Small intestine (tissue), 7 donors: ENCODE measurements around the gene MINDY2. TPM values are rescaled to one million over a fixed set of nuclear protein-coding genes. Genes with fewer than 3 reads are reported as not detected.

ENCODE experiments used
- DNase-seq, 2 donors: peaks; one replicate each; pipeline versions ENCODE4 v3.0.0 to v3.0.0-alpha.2; 2013
- FAIRE-seq: peaks from 2 replicates; lab custom pipeline; 2012; peaks lifted over from hg19 to GRCh38; lab: Jason Lieb, UNC
- H3K27ac ChIP-seq, 3 donors: one replicate each; pipeline ENCODE4 v1.5.1; 2013; ENCODE audit warnings: low read length in 2 of 3, mild to moderate bottlenecking in 2 of 3, control low read depth in 1 of 3, inconsistent platforms in 1 of 3, low read depth in 1 of 3, moderate library complexity in 1 of 3
- H3K27me3 ChIP-seq, 3 donors: one replicate each; pipeline ENCODE4 v1.6.1; 2013; ENCODE audit warnings: low read length in 3 of 3, inconsistent platforms in 1 of 3; ENCODE audit not compliant: control insufficient read depth in 3 of 3, insufficient read depth in 3 of 3
- H3K36me3 ChIP-seq, 3 donors: one replicate each; pipeline ENCODE4 v1.6.1; 2013; ENCODE audit warnings: low read length in 3 of 3, inconsistent platforms in 1 of 3, low read depth in 1 of 3, mild to moderate bottlenecking in 1 of 3, moderate library complexity in 1 of 3; ENCODE audit not compliant: control insufficient read depth in 3 of 3, insufficient read depth in 2 of 3
- H3K4me1 ChIP-seq, 3 donors: one replicate each; pipeline ENCODE4 v1.6.1; 2013; ENCODE audit warnings: low read length in 2 of 3, inconsistent platforms in 1 of 3, low read depth in 1 of 3, mild to moderate bottlenecking in 1 of 3, moderate library complexity in 1 of 3; ENCODE audit not compliant: control insufficient read depth in 3 of 3, insufficient read depth in 2 of 3
- H3K4me3 ChIP-seq, 3 donors: one replicate each; pipeline ENCODE4 v1.5.1; 2013; ENCODE audit warnings: low read length in 3 of 3, control low read depth in 1 of 3, inconsistent platforms in 1 of 3, low read depth in 1 of 3, mild to moderate bottlenecking in 1 of 3, moderate library complexity in 1 of 3
- H3K9me3 ChIP-seq, 2 donors: one replicate each; pipeline ENCODE4 v1.6.1; 2013; ENCODE audit warnings: low read depth in 1 of 2, low read length in 1 of 2; ENCODE audit not compliant: control insufficient read depth in 2 of 2, insufficient read depth in 1 of 2
- WGBS, 3 donors: extraction: QIAGEN DNeasy Blood & Tissue Kit; methylation state at CpG; one replicate each; pipeline ENCODE4 v1.1.7; 2013; 5-methylcytosine and 5-hydroxymethylcytosine counted together
- polyA plus RNA-seq, 4 donors: library from polyadenylated mRNA; stranded (reverse) in 3 of 4; unstranded in 1 of 4; fragments of 200-250 nt in 3 of 4; fragments of 120-200 nt in 1 of 4; gene quantifications; one replicate each; pipeline versions ENCODE4 v1.2.1 to v1.2.3, GENCODE V29; 2013
- donor health status: healthy with polysubstance abuse.
- donor health status: control.
- donor health status: control.
- donor health status: Bipolar disorder and iron deficiency.
- donor health status: healthy.

Gene MINDY2
- polyA plus RNA-seq, 4 donors, result 1.6 to 9.7 (median 3.0) TPM

GRCh38 chr15:58771621-58772250 lies 634 bp downstream of the MINDY2 start:
- WGBS, 3 donors, result 0% methylated on average over 35 to 40 of the region's 40 CpGs
- H3K27me3 ChIP-seq, result no peaks in the 10 kb centered on the region
- H3K9me3 ChIP-seq, result no peaks in the 10 kb centered on the region
- H3K27ac ChIP-seq, result peak overlapping the region; percentile 95 to 100 (median 99)
- FAIRE-seq, result no peak
- peak overlapping the region; percentile 79 to 94 (median 91) for H3K4me3 ChIP-seq
- peak; percentile 56 to 71 for DNase-seq
- no peaks in the 10 kb centered on the region for H3K36me3 ChIP-seq
- peaks cover 0 to 9% (median 6%) of the 10 kb centered on the region in 3 donors for H3K4me1 ChIP-seq

GRCh38 chr15:58773024-58773423 lies 1.9 kb downstream of the MINDY2 start:
- Histone ChIP-seq H3K4me3 (peak overlapping the region in 2 of 3 donors; percentile 2 to 91), H3K27ac (no peak overlapping the region), H3K9me3 (no peaks in the 10 kb centered on the region), H3K36me3 (no peaks in the 10 kb centered on the region), H3K4me1 (peaks cover 0 to 9% (median 6%) of the 10 kb centered on the region in 3 donors), H3K27me3 (no peaks in the 10 kb centered on the region)
- 45 to 70% (median 67%) methylated on average over 4 of the region's 4 CpGs for WGBS, 3 donors
- DNase-seq, result no peak
- FAIRE-seq, result no peak

- no peaks in the 10 kb centered on the region for H3K9me3 ChIP-seq
- 96 to 98% (median 96%) methylated on average over 3 of the region's 3 CpGs for WGBS, 3 donors
- DNase-seq, result no peak
- peaks cover 0 to 4% (median 0%) of the 10 kb centered on the region in 3 donors for H3K36me3 ChIP-seq
- no peaks in the 10 kb centered on the region for H3K27me3 ChIP-seq
- no peak overlapping the region for H3K27ac ChIP-seq
- FAIRE-seq, result no peak
- no peak overlapping the region for H3K4me3 ChIP-seq
- H3K4me1 ChIP-seq, result peaks cover 0 to 6% (median 4%) of the 10 kb centered on the region in 3 donors
Observed at GRCh38 chr15:58775402-58775801, 4.3 kb downstream of the MINDY2 start.

GRCh38 chr15:58777107-58777506 lies 6.0 kb downstream of the MINDY2 start:
- 65 to 72% (median 71%) methylated on average over 4 of the region's 4 CpGs for WGBS, 3 donors
- Histone ChIP-seq H3K27ac (no peak overlapping the region), H3K4me1 (peaks cover 0 to 6% (median 4%) of the 10 kb centered on the region in 3 donors), H3K4me3 (no peak overlapping the region), H3K36me3 (peaks cover 0 to 4% (median 0%) of the 10 kb centered on the region in 3 donors), H3K27me3 (no peaks in the 10 kb centered on the region), H3K9me3 (no peaks in the 10 kb centered on the region)
- no peak for FAIRE-seq
- DNase-seq, result no peak

- no peaks in the 10 kb centered on the region for H3K9me3 ChIP-seq
- DNase-seq (no peak), FAIRE-seq (no peak)
- H3K4me1 ChIP-seq, result no peaks in the 10 kb centered on the region
- H3K36me3 ChIP-seq, result peaks cover 0 to 7% (median 0%) of the 10 kb centered on the region in 3 donors
- 98 to 100% (median 100%) methylated on average over 1 of the region's 1 CpG for WGBS, 3 donors
- H3K27me3 ChIP-seq, result no peaks in the 10 kb centered on the region
- no peak overlapping the region for H3K4me3 ChIP-seq
- no peak overlapping the region for H3K27ac ChIP-seq
Observed at GRCh38 chr15:58779554-58779953, 8.5 kb downstream of the MINDY2 start.

- DNase-seq (no peak), FAIRE-seq (no peak)
- Histone ChIP-seq H3K27ac (no peak overlapping the region), H3K36me3 (peaks cover 0 to 13% (median 2%) of the 10 kb centered on the region in 3 donors), H3K4me1 (no peaks in the 10 kb centered on the region), H3K27me3 (no peaks in the 10 kb centered on the region), H3K4me3 (no peak overlapping the region), H3K9me3 (no peaks in the 10 kb centered on the region)
- WGBS, 3 donors, result 70 to 84% (median 81%) methylated on average over 6 of the region's 6 CpGs
Observed at GRCh38 chr15:58785355-58785754, 14.3 kb downstream of the MINDY2 start.

DNA sequence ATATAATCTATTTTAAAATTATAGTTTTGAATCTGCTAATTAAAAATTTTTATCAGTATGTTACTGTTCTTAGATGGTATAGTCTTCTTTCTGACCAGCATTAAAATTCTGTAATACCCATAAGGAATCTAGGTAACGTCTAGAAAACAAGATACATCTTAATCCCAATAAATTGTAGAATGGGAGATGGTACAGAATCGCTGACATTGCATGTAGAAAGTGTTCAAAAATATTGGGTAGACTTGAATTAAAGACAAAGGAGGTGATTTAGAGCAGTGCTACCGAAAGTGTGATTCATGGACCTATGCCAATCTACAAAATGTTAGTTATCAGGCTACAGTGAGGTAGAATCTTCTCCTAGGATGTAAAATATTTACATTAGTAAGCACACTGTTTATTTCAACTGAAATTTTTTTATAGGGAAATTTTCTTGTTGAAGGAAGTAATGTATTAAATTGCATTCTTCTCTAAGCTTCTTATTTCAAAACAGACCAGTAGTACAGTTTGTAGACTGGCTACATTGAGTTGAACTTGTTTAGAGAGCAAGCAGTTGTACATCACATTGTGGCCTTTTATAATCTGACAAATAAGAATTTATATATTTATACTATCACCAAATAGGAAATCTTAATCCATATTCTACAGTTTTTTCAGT lies 17.1 kb downstream of the MINDY2 start:
- WGBS, 3 donors, result 93 to 98% (median 96%) methylated on average over 3 of the region's 3 CpGs
- no peak overlapping the region for H3K27ac ChIP-seq
- H3K9me3 ChIP-seq, result no peaks in the 10 kb centered on the region
- no peaks in the 10 kb centered on the region for H3K27me3 ChIP-seq
- DNase-seq, result no peak
- no peak overlapping the region for H3K4me3 ChIP-seq
- peaks cover 0 to 19% (median 2%) of the 10 kb centered on the region in 3 donors for H3K36me3 ChIP-seq
- H3K4me1 ChIP-seq, result no peaks in the 10 kb centered on the region
- no peak for FAIRE-seq

- FAIRE-seq (no peak), DNase-seq (peak in 1 of 2 donors; percentile 62)
- Histone ChIP-seq H3K27ac (peak overlapping the region in 1 of 3 donors; percentile 40), H3K4me1 (peaks cover 0 to 3% (median 0%) of the 10 kb centered on the region in 3 donors), H3K36me3 (peaks cover 0 to 13% (median 0%) of the 10 kb centered on the region in 3 donors), H3K9me3 (no peaks in the 10 kb centered on the region), H3K27me3 (no peaks in the 10 kb centered on the region), H3K4me3 (no peak overlapping the region)
- 87 to 93% (median 87%) methylated on average over 6 of the region's 6 CpGs for WGBS, 3 donors
Observed at GRCh38 chr15:58793862-58794261, 22.8 kb downstream of the MINDY2 start.
